A673 (cell line): Measurements from ENCODE around the gene SHISAL2A.

Experiments
- EZH2 ChIP-seq: fragments of 200-600 bp; sonication (generic); IDR thresholded peaks from 2 replicates; pipeline ENCODE4 v1.6.1; 2017; ENCODE audit warnings: borderline replicate concordance, low read depth, mild to moderate bottlenecking, mixed read lengths, antibody characterized with exemption, low read length; ENCODE audit not compliant: poor library complexity, severe bottlenecking
- TF ChIP-seq, protein P1 (sequence below): fragments of 300-800, 200-600 bp; sonication (generic); conservative IDR thresholded peaks from 2 replicates; pipeline ENCODE4 v1.5.1; 2017; ENCODE audit warnings: low read depth, mild to moderate bottlenecking, antibody characterized with exemption, low read length, moderate library complexity, mixed read lengths

DNA sequence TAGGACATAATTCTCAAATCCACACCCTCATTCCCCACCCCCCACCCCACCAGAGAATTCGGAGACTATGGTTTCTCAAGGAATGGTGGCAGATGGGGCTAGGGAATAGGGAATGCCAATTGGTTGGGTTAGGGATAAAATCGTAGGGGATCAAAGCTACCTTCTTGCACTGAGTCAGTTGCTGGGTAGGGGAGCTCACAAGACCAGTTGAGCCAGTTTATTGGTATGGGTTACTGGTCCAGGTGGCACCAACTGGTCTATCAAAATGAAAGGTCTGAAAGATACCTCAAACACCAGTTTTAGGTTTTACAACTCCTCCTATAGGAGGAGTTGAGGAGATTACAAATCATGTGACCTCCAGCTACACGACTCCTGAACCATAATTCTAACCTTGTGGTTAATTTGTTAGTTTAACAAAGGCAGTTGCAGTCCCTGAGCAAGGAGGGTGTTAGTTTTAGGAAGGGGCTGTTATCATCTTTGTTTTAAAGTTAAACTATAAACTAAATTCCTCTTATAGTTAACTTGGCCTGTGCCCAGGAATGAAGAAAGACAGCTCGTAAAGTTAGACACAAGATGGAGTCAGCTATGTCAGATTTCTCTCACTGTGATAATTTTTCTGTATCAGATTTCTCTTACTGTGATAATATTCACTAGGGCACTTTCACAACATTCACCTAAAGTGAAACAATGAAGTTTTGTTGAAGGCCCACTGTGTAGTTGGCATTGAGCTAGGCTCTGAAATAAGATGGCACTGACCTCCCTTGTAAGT is 2.5 kb downstream of the SHISAL2A start:
- TF ChIP-seq, protein P1, sequence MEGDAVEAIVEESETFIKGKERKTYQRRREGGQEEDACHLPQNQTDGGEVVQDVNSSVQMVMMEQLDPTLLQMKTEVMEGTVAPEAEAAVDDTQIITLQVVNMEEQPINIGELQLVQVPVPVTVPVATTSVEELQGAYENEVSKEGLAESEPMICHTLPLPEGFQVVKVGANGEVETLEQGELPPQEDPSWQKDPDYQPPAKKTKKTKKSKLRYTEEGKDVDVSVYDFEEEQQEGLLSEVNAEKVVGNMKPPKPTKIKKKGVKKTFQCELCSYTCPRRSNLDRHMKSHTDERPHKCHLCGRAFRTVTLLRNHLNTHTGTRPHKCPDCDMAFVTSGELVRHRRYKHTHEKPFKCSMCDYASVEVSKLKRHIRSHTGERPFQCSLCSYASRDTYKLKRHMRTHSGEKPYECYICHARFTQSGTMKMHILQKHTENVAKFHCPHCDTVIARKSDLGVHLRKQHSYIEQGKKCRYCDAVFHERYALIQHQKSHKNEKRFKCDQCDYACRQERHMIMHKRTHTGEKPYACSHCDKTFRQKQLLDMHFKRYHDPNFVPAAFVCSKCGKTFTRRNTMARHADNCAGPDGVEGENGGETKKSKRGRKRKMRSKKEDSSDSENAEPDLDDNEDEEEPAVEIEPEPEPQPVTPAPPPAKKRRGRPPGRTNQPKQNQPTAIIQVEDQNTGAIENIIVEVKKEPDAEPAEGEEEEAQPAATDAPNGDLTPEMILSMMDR, result no peak
- no peak for TF ChIP-seq EZH2
